Measurements from ENCODE around the gene CAPN1.
"Not testable (repeated sequence)": the region's sequence is repeated elsewhere in the genome, so short reads cannot be mapped to it uniquely, and the experiment has no call there.

The CAPN1 gene

DNA sequence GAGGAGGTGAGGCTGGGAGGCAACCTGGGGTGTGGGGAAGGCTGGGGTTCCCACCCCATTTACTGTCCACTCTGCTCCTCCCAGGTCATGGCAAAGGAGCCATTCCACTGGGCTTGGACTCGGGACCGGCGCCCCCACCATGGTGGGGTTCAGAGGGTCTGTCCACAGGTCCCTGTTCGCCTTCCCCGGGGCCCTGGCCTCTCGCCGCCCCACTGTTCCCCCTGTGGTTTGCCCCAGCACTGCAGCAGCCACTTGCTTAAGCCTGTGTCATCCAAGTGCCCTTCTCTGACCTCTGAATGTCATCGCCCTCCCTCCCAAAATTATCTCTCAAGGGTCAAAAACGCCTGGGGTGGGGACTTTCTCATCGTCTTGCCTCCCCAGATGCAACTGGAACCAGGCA lies 9.1 kb upstream of the CAPN1 start:
- peak; percentile 23 to 33 for DNase-seq
- TF ChIP-seq POLR2A (IDR thresholded peaks at IDR 0.05; ENCODE audit: low read length), result no peak
- no peak for TF ChIP-seq GATA1 (IDR thresholded peaks at IDR 0.05; ENCODE audit: low read depth, low read length)

DNA sequence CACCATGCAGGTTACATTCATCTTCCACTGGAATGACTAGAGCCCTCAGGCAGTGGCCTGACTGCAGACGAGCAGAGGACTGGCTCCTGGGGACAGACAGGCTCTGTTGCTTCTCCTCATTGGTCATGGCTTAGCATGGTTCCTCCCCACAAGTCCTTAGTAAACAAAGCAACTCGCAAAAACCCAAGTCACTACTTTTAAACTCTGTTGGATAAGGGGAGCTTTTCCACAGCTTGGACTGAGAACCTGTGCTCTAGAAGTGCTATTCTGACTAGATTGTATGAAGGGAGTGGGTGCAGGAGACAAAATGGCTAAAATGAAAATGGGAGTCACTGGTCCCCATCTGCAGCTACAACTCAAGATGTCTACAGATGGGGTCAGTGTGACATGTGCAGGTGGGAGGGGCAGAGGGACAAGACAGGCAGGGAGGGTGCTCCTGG lies 7.1 kb upstream of the CAPN1 start:
- not testable (repeated sequence) for DNase-seq

DNA sequence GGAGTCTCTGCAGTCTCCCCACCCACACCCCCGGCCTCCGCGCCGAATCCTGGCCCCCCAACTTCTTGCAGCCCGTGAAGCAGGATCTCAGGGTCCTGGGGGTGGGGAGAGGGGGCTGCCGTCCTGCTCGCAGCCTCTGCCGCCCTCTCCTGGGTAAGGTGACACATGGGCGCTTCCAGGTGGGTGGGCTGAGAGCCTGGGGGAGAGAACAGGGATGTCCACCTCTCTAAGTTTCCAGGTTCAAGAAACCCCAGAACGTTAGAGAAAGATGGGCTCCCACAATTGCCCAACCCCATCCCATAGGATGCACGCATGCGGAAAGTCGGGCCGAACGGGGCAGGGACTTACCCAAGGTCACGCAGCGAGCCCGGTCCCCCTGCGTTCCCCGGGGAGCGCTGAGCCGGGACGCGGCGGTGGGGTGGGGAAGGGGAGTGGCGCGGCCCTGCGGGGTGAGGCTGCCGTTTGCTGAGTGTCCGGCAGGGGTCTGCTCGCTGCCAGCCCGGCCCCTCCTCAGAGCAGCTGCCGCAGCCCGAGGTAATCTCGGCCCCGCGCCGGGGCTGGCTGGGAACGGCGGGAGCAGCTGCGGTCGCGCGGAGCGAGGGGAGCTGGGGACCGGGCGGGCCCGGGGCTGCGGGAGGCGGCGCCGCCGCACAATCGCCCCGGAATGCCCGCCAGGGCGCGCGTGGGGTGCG lies 705 bp upstream of the CAPN1 start:
- TF ChIP-seq POLR2A (IDR thresholded peaks at IDR 0.05; ENCODE audit: low read length), result no peak
- no peak for TF ChIP-seq GATA1 (IDR thresholded peaks at IDR 0.05; ENCODE audit: low read depth, low read length)

DNA sequence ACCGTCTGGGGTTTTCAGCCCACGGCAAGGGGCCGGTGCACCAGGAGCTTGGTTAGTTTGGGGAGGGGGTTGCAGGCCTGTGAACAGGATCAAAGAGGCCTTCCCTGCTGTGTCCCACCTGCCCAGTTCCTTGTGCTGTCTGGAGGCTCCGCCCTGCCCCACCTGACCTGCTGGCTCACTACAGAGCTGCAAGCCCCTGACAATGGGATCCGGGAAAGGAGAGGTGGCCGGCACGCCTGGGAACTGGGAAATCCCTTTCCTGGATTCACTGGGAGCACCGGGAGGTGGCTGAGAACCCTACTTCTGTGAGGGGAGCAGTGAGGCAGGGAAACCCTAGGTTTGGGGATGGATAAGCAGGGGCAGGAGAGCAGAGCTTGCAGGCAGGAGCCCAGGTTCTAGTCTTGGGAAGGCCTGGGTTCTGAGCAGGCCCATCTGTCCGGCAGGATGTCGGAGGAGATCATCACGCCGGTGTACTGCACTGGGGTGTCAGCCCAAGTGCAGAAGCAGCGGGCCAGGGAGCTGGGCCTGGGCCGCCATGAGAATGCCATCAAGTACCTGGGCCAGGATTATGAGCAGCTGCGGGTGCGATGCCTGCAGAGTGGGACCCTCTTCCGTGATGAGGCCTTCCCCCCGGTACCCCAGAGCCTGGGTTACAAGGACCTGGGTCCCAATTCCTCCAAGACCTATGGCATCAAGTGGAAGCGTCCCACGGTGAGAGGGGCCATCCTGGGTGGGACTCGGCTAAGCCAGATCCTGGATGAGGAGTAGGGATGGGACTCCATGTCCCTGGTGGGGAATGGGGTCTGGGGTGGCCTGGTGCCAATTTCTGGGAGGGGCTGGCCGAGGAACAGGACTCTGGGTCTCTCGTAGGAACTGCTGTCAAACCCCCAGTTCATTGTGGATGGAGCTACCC lies 786 bp downstream of the CAPN1 start:
- TF ChIP-seq POLR2A (IDR thresholded peaks at IDR 0.05; ENCODE audit: low read length), result no peak
- TF ChIP-seq GATA1 (IDR thresholded peaks at IDR 0.05; ENCODE audit: low read depth, low read length), result no peak
- DNase-seq, result peak in 1 of 2 experiments; percentile 56

More for the DNA sequence above, 705 bp upstream of the CAPN1 start:
- DNase-seq, result peak; percentile 80 to 84

DNA sequence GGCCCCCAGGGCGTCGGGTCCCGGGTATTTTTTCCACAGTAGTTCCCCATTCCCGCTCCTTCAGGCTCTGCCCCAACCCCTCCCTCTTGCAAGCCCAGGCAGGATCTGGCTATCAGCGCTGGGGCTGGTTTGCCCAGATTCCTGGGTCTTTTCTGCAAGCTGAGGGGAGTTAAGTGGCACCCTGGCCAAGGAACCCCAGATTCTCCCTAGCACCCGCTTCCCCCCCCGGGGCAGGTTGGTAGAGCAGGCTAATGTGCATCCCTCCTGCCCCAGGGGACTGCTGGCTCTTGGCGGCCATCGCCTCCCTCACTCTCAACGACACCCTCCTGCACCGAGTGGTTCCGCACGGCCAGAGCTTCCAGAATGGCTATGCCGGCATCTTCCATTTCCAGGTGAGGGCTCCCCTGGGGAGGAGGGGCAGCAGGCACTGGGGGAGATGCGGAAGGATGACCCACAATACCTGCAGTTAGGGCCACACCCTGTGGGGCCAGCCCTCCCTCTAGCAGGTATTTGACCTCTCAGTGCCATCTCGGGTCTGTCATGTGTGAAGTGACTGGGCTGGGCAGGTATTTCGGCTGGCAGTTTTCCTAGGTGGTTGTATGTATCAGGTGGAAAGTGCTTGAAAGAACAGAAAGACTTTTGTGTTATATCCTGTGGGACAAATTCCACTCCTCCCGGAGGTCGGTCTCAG lies 1.6 kb downstream of the CAPN1 start:
- TF ChIP-seq POLR2A (IDR thresholded peaks at IDR 0.05; ENCODE audit: low read length) (no peak), GATA1 (IDR thresholded peaks at IDR 0.05; ENCODE audit: low read depth, low read length) (no peak)
- no peak for DNase-seq

DNA sequence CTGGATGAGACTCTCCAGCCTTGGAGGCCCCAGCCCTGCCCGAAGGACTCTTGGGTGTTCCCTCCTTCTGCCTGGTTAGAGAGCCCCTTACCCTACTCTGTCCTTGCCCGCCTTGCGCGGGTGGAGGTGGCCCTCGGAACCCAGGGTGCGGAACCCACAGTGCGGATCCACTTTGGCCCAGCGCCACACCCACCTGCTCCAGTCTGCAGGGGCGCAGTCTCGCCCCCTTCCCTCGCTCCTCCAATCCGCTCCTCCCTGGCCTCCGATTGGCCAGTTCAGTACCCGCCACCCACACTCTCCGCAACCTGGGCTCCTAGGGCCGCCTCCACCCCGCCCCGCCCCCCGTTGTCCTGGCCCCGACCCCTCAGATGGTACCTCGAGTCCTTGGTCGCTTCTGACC lies 2.4 kb downstream of the CAPN1 start:
- DNase-seq, result no peak
- TF ChIP-seq POLR2A (IDR thresholded peaks at IDR 0.05; ENCODE audit: low read length), result no peak
- TF ChIP-seq GATA1 (IDR thresholded peaks at IDR 0.05; ENCODE audit: low read depth, low read length), result no peak

DNA sequence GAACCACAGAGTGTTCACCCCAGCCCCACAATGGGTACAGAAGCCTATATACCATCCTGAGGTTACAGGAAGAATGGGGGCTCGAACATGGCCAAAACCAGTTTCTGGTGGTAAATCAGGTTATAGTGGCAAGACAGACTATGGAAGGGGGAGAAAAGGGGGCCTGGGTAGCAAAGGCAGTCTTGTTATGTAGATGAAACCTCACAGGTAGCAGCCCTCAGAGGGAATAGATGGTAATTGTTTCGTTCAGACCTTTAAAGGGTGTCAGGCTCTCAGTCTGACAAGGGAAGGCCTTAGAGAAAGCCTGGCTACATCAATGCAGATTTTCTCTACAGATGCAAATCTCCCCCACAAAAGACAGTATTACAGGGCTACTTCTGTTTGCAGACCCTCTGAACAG lies 3.4 kb downstream of the CAPN1 start:
- TF ChIP-seq GATA1 (IDR thresholded peaks at IDR 0.05; ENCODE audit: low read depth, low read length) (no peak), POLR2A (IDR thresholded peaks at IDR 0.05; ENCODE audit: low read length) (no peak)
- no peak for DNase-seq

DNA sequence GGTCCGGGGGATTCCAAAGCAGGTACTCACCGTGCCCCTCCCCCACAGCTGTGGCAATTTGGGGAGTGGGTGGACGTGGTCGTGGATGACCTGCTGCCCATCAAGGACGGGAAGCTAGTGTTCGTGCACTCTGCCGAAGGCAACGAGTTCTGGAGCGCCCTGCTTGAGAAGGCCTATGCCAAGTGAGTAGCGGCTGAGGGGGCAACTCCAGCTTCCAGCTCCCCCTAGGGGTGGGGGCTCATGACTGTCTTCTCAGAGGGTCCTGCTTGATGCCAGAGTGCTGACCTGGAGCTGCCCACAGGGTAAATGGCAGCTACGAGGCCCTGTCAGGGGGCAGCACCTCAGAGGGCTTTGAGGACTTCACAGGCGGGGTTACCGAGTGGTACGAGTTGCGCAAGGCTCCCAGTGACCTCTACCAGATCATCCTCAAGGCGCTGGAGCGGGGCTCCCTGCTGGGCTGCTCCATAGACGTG lies 4.2 kb downstream of the CAPN1 start:
- no peak for TF ChIP-seq GATA1 (IDR thresholded peaks at IDR 0.05; ENCODE audit: low read depth, low read length)
- TF ChIP-seq POLR2A (IDR thresholded peaks at IDR 0.05; ENCODE audit: low read length), result no peak
- no peak for DNase-seq

DNA sequence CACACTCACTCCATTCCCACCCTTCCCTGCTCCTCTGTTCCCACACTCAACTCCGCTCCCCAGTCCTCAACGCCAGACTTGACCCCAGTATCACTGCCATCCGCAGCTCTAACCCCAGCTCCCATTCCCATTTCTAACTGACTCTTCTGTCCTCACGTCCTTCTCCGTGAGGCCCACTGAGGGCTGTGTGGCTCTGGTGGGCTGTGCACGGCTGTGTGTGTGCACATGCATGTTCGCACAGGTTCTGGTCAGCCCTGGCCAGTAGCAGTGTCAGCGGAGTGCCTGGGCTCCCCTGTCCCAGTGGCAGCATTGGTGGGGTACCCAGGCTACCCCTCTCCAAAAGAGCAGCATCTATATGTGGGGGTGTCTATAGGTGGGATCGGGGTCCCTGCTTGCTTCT lies 5.0 kb downstream of the CAPN1 start:
- DNase-seq, result no peak
- TF ChIP-seq GATA1 (IDR thresholded peaks at IDR 0.05; ENCODE audit: low read depth, low read length), result no peak
- no peak for TF ChIP-seq POLR2A (IDR thresholded peaks at IDR 0.05; ENCODE audit: low read length)

DNA sequence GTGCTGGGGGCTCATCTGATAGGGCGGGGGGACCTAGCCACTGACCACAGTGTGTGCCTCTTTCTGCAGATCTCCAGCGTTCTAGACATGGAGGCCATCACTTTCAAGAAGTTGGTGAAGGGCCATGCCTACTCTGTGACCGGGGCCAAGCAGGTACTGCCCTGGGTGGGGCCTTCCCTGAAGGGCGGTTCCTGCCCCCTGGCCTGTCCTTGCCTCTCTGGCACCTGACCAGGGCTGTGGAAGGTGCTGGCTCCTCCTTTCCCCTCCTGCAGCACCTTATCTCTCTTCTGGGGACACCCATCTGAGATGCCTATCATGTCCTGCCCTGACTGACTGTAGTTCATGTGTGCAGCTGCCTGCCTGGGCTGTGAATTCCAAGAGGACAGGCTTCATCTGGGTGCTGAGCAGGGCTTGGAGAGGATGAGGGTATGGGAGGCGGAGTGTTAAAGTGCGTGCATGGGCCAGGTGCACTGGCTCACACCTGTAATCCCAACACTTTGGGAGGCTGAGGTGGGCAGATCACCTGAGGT lies 5.5 kb downstream of the CAPN1 start:
- peak in 1 of 2 experiments; percentile 43 for DNase-seq
- TF ChIP-seq POLR2A (IDR thresholded peaks at IDR 0.05; ENCODE audit: low read length), result no peak

DNA sequence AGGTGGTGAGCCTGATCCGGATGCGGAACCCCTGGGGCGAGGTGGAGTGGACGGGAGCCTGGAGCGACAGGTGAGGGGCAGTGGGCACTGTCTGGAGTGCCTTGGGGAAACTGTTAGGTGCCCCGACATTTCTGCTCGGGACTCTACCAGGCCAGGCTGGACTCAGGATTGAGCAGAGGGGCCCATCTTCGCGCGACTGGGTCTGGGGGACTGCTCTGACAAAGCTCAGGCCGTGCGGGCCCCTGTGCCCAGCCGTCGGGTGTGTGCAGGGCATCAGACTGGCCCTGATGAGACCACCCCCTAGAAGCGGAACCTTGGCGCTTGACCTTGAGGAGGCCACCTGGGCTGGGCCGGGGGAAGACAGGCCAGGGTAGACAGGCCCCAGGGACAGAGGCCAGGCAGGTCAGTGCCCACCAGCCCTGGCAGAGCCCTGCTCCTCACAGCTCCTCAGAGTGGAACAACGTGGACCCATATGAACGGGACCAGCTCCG lies 6.3 kb downstream of the CAPN1 start:
- TF ChIP-seq GATA1 (IDR thresholded peaks at IDR 0.05; ENCODE audit: low read depth, low read length) (no peak), POLR2A (IDR thresholded peaks at IDR 0.05; ENCODE audit: low read length) (no peak)
- DNase-seq, result no peak

DNA sequence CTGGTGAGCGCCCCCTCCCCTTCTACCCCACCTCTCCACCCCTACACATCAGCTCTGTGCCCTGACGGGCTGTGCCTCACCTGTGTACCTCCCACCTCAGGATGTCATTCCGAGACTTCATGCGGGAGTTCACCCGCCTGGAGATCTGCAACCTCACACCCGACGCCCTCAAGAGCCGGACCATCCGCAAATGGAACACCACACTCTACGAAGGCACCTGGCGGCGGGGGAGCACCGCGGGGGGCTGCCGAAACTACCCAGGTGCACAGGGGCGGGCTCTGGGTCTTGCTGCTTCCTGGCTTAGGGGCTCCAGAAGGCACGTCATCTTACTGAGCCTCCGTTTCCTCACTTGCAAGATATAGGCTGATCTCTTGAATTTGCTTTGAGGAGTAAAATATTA lies 6.8 kb downstream of the CAPN1 start:
- no peak for DNase-seq
- TF ChIP-seq POLR2A (IDR thresholded peaks at IDR 0.05; ENCODE audit: low read length) (no peak), GATA1 (IDR thresholded peaks at IDR 0.05; ENCODE audit: low read depth, low read length) (no peak)

DNA sequence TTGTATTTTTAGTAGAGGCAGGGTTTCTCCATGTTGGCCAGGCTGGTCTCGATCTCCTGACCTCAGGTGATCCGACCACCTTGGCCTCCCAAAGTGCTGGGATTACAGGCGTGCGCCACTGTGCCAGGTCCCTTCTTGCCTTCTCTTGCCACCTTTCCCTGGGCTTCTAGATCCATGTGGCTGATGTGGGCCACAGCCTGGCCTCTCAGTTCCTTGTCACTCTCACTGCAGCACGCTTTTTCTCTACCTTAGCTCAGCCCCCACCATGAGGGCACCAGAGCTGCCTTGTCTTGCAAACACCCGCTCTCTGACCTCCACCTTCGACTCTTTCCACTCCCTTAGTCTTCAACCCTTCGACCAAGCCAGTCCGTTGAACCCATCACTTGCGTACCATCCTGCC lies 7.5 kb downstream of the CAPN1 start:
- TF ChIP-seq GATA1 (IDR thresholded peaks at IDR 0.05; ENCODE audit: low read depth, low read length) (no peak), POLR2A (IDR thresholded peaks at IDR 0.05; ENCODE audit: low read length) (no peak)
- DNase-seq, result no peak

DNA sequence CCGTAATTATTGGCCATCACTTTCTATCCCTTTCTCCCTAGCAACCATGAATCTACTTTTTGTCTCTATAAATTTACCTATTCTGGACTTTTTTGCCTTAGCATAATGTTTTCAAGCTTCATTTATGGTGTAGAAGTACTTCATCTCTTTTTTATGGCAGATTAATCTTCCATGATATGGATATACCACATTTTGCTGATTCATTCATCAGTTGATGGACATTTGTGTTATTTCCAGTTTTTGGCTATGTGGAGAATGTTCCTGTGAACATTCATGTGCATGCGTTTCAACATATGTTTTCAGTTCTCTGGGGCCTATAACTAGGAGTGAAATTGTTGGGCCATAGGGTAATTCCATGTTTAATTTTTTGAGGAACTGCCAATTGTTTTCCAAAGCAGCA lies 12.8 kb downstream of the CAPN1 start:
- no peak for TF ChIP-seq POLR2A (IDR thresholded peaks at IDR 0.05; ENCODE audit: low read length)
- TF ChIP-seq GATA1 (IDR thresholded peaks at IDR 0.05; ENCODE audit: low read depth, low read length), result no peak

More for the DNA sequence above, 12.8 kb downstream of the CAPN1 start:
- DNase-seq, result no peak

Data from erythroblast (primary cell).